Skeletal muscle satellite cell (primary cell): ENCODE data around the gene CFHR2. TPM values are rescaled to one million over a fixed set of nuclear protein-coding genes. Genes with fewer than 3 reads are reported as not detected.
"Not testable (repeated sequence)": the region's sequence is repeated elsewhere in the genome, so short reads cannot be mapped to it uniquely, and the experiment has no call there.

Experiments used
- H3K27me3 ChIP-seq: 2 replicates; pipeline ENCODE4 v1.7.0; 2013; ENCODE audit warnings: low read length; ENCODE audit not compliant: control insufficient read depth, insufficient read depth
- H3K36me3 ChIP-seq: 2 replicates; pipeline ENCODE4 v1.7.0; 2013; ENCODE audit warnings: mild to moderate bottlenecking, control low read depth, low read length; ENCODE audit not compliant: insufficient read depth
- H3K4me1 ChIP-seq: 2 replicates; pipeline ENCODE4 v1.7.0; 2013; ENCODE audit warnings: low read length; ENCODE audit not compliant: control insufficient read depth, insufficient read depth
- H3K4me2 ChIP-seq: 2 replicates; pipeline ENCODE4 v1.7.0; 2013; ENCODE audit warnings: mild to moderate bottlenecking, low read length
- H3K4me3 ChIP-seq: 2 replicates; pipeline ENCODE4 v1.7.0; 2013; ENCODE audit warnings: low read length
- H3K9ac ChIP-seq: 2 replicates; pipeline ENCODE4 v1.7.0; 2013; ENCODE audit warnings: mild to moderate bottlenecking, low read depth, low read length, moderate library complexity
- H3K9me3 ChIP-seq: replicated peaks from 2 replicates; pipeline ENCODE4 v1.7.0; 2013; ENCODE audit warnings: mild to moderate bottlenecking, control low read depth, low read length
- total RNA-seq: library from RNA; depleted of rRNA; stranded (reverse); fragments of >200 nt; gene quantifications from 2 replicates; pipeline ENCODE4 v1.2.3, GENCODE V29; 2012; rRNA removed

CFHR2 gene
- not detected in 2 replicates for total RNA-seq

DNA sequence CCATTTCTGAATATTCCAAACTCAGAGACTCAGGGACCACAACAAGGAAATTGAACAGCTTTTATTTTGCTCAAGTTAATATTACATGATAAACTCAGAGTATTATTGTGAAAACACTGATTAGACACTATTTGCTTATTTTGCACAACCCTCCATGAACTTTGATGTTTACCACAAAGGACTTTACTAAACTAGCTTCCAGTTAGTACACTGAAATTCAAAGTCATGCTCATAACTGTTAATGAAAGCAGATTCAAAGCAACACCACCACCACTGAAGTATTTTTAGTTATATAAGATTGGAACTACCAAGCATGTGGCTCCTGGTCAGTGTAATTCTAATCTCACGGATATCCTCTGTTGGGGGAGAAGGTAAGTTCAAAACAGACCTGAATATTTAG, at the start of gene CFHR2:
CFHR2 (plus strand) TSS at position 171 of the 400 bp plus-strand sequence; CDS start at position 314, 143 bp downstream.
- not testable (repeated sequence) for H3K9me3 ChIP-seq, H3K4me3 ChIP-seq, H3K27me3 ChIP-seq, H3K9ac ChIP-seq, H3K4me2 ChIP-seq, H3K36me3 ChIP-seq, H3K4me1 ChIP-seq

DNA sequence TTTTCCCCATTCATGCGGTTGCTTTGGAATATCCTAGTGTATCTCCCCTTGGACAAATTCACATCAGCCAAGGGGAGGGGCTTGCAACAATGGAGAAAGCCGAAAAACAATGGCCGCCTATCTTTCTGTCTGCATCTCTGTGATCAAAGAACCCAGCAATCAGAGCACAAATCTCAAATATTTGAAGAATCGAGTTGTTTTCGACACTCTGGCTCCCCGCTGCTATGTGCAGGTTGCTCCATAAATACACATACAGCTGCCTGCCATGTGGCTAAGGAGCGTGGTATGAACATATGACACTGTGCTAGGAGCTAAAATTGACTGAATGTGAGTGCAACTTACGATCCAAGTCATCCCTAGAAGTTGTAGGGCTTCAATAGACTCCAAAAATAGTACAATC, 47.2 kb upstream of the CFHR2 start:
- Histone ChIP-seq H3K9me3 (no peaks in the 10 kb centered on the region), H3K36me3 (no peaks in the 10 kb centered on the region), H3K4me2 (no peak overlapping the region), H3K27me3 (no peaks in the 10 kb centered on the region), H3K4me1 (no peaks in the 10 kb centered on the region), H3K9ac (no peak overlapping the region), H3K4me3 (no peak overlapping the region)

DNA sequence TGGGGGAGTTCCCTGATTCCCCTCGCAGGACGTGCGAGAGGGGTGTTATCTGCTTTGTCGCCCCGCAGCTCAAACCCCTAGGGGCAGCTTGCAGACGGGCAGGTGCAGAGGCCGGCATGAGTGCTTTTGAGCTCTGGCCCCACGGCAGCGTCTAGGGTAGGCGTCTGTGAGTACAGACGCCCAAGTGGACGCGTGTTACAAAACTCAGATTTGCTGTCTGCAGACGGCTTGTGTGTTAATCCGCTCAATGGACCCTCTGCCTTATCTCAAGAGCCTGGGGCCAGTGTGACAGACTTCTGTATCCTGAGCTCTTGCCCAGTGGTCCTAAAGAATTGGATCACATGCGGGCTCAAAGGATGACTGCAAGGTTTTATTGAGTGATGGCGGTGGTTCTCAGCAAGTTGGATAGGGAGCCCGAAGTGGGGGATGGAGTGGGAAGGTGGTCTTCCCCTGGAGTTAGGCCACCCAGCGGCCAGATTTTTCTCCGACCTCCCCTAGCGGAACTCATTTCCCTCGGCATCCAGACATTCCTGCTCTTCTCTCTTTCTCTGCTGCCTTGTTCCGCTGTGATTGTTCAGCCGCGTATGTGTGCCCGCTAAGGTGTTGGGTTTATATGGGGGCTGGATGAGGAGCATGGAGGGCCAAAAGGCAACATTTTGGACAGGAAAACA, 46.2 kb upstream of the CFHR2 start:
- Histone ChIP-seq H3K9me3 (no peaks in the 10 kb centered on the region), H3K4me2 (no peak overlapping the region), H3K36me3 (no peaks in the 10 kb centered on the region), H3K9ac (no peak overlapping the region), H3K4me1 (no peaks in the 10 kb centered on the region), H3K4me3 (no peak overlapping the region), H3K27me3 (no peaks in the 10 kb centered on the region)

DNA sequence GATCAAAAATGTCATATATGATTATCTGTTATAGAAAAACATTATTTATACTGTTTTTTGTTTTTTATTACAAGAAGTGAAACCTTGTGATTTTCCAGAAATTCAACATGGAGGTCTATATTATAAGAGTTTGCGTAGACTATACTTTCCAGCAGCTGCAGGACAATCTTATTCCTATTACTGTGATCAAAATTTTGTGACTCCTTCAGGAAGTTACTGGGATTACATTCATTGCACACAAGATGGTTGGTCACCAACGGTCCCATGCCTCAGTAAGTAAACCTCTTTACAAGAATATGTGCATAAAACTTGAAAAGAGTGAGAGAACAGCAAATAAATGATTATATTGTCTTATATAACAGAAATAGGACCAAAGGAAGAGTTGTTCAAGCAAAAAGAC, 41.2 kb upstream of the CFHR2 start:
- Histone ChIP-seq H3K27me3 (no peaks in the 10 kb centered on the region), H3K4me2 (no peak overlapping the region), H3K4me3 (no peak overlapping the region), H3K9me3 (no peaks in the 10 kb centered on the region), H3K36me3 (no peaks in the 10 kb centered on the region), H3K4me1 (no peaks in the 10 kb centered on the region), H3K9ac (no peak overlapping the region)

DNA sequence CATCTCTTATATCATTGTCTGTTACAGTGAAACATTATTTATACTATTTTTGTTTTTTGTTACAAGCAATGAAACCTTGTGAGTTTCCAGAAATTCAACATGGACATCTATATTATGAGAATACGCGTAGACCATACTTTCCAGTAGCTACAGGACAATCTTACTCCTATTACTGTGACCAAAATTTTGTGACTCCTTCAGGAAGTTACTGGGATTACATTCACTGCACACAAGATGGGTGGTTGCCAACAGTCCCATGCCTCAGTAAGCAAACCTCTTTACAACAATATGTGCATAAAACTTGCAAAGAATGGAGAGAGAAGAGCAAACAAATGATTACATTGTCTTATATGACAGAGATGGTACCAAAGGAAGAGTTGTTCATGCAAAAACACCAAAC, 33.3 kb upstream of the CFHR2 start:
- Histone ChIP-seq H3K9me3 (no peaks in the 10 kb centered on the region), H3K4me1 (no peaks in the 10 kb centered on the region), H3K9ac (no peak overlapping the region), H3K27me3 (no peaks in the 10 kb centered on the region), H3K36me3 (no peaks in the 10 kb centered on the region), H3K4me2 (no peak overlapping the region), H3K4me3 (no peak overlapping the region)

DNA sequence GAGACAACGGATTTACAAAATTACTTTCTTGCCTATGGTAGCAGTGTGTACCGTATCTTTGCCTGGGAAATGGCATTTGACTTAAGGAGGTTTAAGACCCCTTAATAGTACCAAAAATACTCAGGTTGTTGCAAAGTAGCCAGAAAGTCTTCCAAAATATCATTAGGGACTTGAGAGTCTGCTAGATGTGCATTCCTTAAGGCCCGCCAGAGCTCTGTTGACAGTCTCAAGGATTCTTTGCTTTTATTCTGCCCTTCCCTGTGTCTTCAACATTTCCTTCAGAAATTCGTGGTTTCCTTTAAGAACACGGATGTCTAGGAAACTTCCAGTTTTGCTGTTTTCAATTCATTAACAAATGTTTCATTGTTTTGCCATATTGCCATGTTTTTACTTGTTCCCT, 31.3 kb upstream of the CFHR2 start:
- H3K36me3 ChIP-seq, H3K27me3 ChIP-seq, H3K4me1 ChIP-seq, H3K4me3 ChIP-seq, H3K9ac ChIP-seq, H3K4me2 ChIP-seq, H3K9me3 ChIP-seq: not testable (repeated sequence)

DNA sequence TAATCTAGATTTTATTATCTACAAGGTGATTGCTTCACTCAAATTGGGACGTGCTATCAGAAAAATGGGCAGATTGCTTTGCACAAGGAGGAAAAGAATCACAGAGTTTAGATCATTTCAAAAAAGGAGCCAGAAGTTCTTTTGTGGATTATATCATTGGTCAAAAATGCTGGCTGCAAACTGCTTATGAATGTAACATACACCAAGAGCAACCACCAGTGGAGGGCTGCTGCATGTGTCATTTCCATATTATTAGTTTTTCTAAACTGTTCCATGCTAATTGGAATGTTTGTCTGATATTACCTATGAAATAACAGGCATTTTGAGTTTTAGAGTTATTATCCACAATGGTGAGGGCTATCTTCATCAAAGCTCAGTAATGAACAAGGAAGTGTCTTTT, 16.7 kb upstream of the CFHR2 start:
- H3K4me1 ChIP-seq, H3K9ac ChIP-seq, H3K9me3 ChIP-seq, H3K36me3 ChIP-seq, H3K27me3 ChIP-seq, H3K4me3 ChIP-seq, H3K4me2 ChIP-seq: not testable (repeated sequence)

DNA sequence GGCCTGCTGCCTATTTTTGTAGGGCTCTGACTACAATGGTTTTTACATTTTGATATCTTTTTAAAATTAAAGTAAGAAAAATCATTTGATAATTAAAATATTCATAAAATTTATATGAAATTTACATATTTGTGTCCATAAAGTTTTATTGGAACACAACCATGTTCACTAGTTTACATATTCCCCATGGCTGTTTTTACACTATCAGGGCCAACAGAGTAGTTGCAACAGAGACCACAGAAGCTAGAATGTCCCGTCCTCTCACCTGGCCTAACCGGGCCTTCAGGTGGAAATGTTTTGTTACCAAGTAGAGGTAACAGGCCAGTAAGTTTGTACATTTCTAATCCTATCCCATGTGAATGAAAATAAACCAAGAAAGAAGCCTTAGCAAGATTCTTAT, 10.7 kb upstream of the CFHR2 start:
- not testable (repeated sequence) for H3K4me2 ChIP-seq, H3K9ac ChIP-seq, H3K9me3 ChIP-seq, H3K27me3 ChIP-seq, H3K4me1 ChIP-seq, H3K4me3 ChIP-seq, H3K36me3 ChIP-seq

DNA sequence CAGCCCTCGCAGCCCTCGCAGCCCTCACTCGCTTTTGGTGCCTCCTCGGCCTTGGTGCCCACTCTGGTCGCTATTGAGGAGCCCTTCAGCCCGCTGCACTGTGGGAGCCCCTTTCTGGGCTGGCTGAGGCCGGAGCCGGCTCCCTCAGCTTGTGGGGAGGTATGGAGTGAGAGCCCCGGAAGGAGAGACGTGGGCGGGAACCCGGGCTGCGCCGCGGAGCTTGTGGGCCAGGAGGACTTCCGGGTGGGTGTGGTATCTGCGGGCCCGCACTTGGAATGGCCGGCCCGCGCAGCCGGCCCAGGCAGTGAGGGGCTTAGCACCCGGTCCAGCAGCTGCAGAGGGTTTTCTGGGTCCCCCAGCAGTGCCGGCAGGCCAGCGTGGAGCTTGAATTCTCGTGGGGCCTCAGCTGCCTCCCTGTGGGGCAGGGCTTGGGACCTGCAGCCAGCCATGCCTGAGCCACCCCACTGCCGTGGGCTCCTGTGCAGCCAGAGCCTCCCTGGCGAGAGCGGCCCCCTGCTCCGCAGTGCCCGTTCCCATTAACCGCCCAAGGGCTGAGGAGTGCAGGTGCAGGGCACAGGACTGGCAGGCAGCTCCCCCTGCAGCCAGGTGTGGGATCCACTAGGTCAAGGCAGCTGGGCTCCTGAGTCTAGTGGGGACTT, 9.9 kb upstream of the CFHR2 start:
- Histone ChIP-seq H3K4me1 (no peaks in the 10 kb centered on the region), H3K27me3 (no peaks in the 10 kb centered on the region), H3K9ac (no peak overlapping the region), H3K9me3 (no peaks in the 10 kb centered on the region), H3K4me2 (no peak overlapping the region), H3K4me3 (no peak overlapping the region), H3K36me3 (no peaks in the 10 kb centered on the region)

DNA sequence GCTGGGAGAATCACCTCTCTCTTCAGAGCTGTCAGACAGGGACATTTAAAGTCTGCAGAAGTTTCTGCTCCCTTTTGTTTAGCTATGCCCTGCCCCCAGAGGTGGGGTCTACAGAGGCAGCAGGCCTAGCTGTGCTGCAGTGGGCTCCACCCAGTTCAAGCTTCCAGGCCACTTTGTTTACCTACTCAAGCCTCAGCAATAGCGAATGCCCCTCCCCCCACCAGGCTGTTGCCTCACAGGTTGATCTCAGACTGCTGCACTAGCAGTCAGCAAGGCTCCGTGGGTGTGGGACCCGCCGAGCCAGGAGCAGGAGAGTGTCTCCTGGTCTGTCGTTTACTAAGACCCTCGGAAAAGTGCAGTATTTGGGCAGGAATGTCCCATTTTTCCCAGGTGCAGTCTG, 2.1 kb upstream of the CFHR2 start:
- H3K4me1 ChIP-seq, H3K4me3 ChIP-seq, H3K4me2 ChIP-seq, H3K9ac ChIP-seq, H3K9me3 ChIP-seq, H3K36me3 ChIP-seq, H3K27me3 ChIP-seq: not testable (repeated sequence)

DNA sequence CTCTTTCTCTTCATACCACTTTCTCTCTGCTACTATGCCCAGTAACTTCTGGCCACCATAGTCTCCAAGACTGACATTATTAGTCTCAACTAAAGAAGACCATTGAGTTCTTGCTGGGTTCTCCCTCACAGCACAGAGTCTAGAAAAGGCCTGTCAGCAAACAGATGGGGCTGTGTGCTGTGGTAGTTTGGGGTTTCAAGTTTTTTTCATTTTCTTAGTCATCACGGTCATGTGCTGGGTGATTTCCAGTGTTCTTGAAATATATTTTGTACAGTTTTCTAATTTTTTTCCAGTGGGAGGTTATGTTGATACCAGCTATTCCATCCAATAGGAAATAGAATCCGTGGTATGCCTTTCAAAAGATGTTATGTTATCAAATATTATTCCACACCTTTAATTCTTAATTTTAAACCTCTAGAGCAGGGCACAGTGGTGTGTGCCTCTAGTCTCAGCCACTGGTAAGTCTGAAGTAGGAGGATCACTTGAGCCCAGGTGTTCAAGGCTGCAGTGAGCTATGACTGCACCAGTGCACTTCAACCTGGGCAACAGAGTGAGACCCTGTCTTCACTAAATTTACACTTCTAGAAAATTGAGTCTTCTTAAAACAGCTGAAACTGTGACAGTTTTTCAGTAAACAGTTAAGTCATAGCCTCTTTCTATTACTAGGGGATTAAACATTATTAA, 8.3 kb downstream of the CFHR2 start:
- H3K27me3 ChIP-seq = no peaks in the 10 kb centered on the region
- H3K9ac ChIP-seq = no peak overlapping the region
- no peak overlapping the region for H3K4me3 ChIP-seq
- no peak overlapping the region for H3K4me2 ChIP-seq
- H3K9me3 ChIP-seq = no peaks in the 10 kb centered on the region
- H3K36me3 ChIP-seq = no peaks in the 10 kb centered on the region
- H3K4me1 ChIP-seq = no peaks in the 10 kb centered on the region

DNA sequence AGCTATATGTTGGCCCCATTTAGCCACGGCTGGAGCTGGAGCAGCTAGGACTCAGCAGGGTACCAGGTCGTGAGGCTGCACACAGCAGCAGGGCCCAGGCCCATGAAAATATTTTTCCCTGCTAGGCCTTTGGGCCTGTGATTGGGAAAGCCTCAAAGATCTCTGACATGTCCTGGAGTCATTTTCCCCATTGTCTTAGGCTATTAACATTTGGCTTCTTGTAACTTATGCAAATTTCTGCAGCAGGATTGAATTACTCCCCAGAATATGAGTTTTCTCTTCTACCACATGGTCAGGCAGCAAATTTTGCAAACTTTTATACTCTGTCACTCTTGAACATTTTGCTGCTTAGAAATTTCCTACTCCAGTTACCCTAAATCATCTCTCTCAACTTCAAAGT, 11.2 kb downstream of the CFHR2 start:
- Histone ChIP-seq H3K4me1 (no peaks in the 10 kb centered on the region), H3K4me3 (no peak overlapping the region), H3K9ac (no peak overlapping the region), H3K9me3 (no peaks in the 10 kb centered on the region), H3K27me3 (no peaks in the 10 kb centered on the region), H3K4me2 (no peak overlapping the region), H3K36me3 (no peaks in the 10 kb centered on the region)
